ENCODE data around the gene PRPF38B. TPM values are rescaled to one million over a fixed set of nuclear protein-coding genes. Genes with fewer than 3 reads are reported as not detected.

Gene PRPF38B
- total RNA-seq, 1 donor from 2014 or later, result 62.4 TPM

GRCh38 chr1:108686614-108687313, 5.3 kb upstream of the PRPF38B start:
- Mint-ChIP-seq H3K27me3 (ENCODE audit: low read depth) (peaks cover 5% of the 10 kb centered on the region), H3K27ac (no peak overlapping the region), H3K4me1 (peaks cover 28% of the 10 kb centered on the region), H3K9me3 (no peaks in the 10 kb centered on the region), H3K4me3 (no peak overlapping the region), H3K36me3 (no peaks in the 10 kb centered on the region)
- DNase-seq (ENCODE audit: low spot score in 2 of 2, unreplicated experiment in 2 of 2), result no peak
- no peak for TF ChIP-seq CTCF (IDR thresholded peaks at IDR 0.05; ENCODE audit: unreplicated experiment)

- no peaks in the 10 kb centered on the region for H3K9me3 Mint-ChIP-seq
- H3K27ac Mint-ChIP-seq, result peak overlapping the region; percentile 99
- no peak for DNase-seq (ENCODE audit: low spot score in 2 of 2, unreplicated experiment in 2 of 2)
- H3K4me1 Mint-ChIP-seq, result peaks cover 38% of the 10 kb centered on the region
- TF ChIP-seq CTCF (IDR thresholded peaks at IDR 0.05; ENCODE audit: unreplicated experiment), result no peak
- peak overlapping the region; percentile 98 for H3K4me3 Mint-ChIP-seq
- peaks cover 4% of the 10 kb centered on the region for H3K36me3 Mint-ChIP-seq
- peaks cover 5% of the 10 kb centered on the region for H3K27me3 Mint-ChIP-seq (ENCODE audit: low read depth)
Observed at GRCh38 chr1:108691128-108691941, 775 bp upstream of the PRPF38B start.

GRCh38 chr1:108692724-108693655, 880 bp downstream of the PRPF38B start:
- Mint-ChIP-seq H3K27me3 (ENCODE audit: low read depth) (peaks cover 5% of the 10 kb centered on the region), H3K27ac (peak overlapping the region; percentile 99), H3K4me3 (peak overlapping the region; percentile 98), H3K4me1 (peaks cover 31% of the 10 kb centered on the region), H3K36me3 (peaks cover 9% of the 10 kb centered on the region), H3K9me3 (no peaks in the 10 kb centered on the region)
- TF ChIP-seq CTCF (IDR thresholded peaks at IDR 0.05; ENCODE audit: unreplicated experiment), result no peak
- no peak for DNase-seq (ENCODE audit: low spot score in 2 of 2, unreplicated experiment in 2 of 2)

- H3K9me3 Mint-ChIP-seq, result no peaks in the 10 kb centered on the region
- no peak overlapping the region for H3K4me3 Mint-ChIP-seq
- H3K27me3 Mint-ChIP-seq (ENCODE audit: low read depth), result no peaks in the 10 kb centered on the region
- no peak overlapping the region for H3K27ac Mint-ChIP-seq
- TF ChIP-seq CTCF (IDR thresholded peaks at IDR 0.05; ENCODE audit: unreplicated experiment), result no peak
- H3K36me3 Mint-ChIP-seq, result peaks cover 31% of the 10 kb centered on the region
- DNase-seq (ENCODE audit: low spot score in 2 of 2, unreplicated experiment in 2 of 2), result no peak
- peaks cover 26% of the 10 kb centered on the region for H3K4me1 Mint-ChIP-seq
Observed at GRCh38 chr1:108695535-108695934, 3.4 kb downstream of the PRPF38B start.
